ENCODE data around the gene ALB.

GRCh38 chr4:73410916-73411730 is 7.0 kb downstream of the ALB start:
- TF ChIP-seq POLR2A (IDR thresholded peaks at IDR 0.05), result no peak
- no peak for TF ChIP-seq CTCF (IDR thresholded peaks at IDR 0.05)

Data from thyroid gland (tissue), 4 donors.